Activated CD8-positive, alpha-beta T cell treated with anti-CD3 and anti-CD28 coated beads for 36 hours (primary cell): Measurements from ENCODE around the gene ZNF467. TPM values are rescaled to one million over a fixed set of nuclear protein-coding genes. Genes with fewer than 3 reads are reported as not detected.
A peak's percentile ranks its signal among the peaks of the same experiment; 100 is the strongest.

Experiments
- ATAC-seq: fragments of 200-7000 bp; cut with Tn5 transposase; one replicate; pipeline ENCODE4 v1.10.0; 2021; ENCODE audit warnings: mild to moderate bottlenecking, moderate library complexity
- CTCF ChIA-PET: fragments of 350-600 bp; sonication (Branson Sonifier 250); formaldehyde crosslinking; loops from one replicate; lab custom pipeline; 2021; ENCODE audit warnings: antibody characterized with exemption; lab: Charles Lee
- POLR2A ChIA-PET: fragments of 350-600 bp; sonication (Branson Sonifier 250); formaldehyde crosslinking; loops from one replicate; lab custom pipeline; 2021; ENCODE audit warnings: antibody characterized with exemption; lab: Charles Lee
- DNase-seq: peaks from one replicate; pipeline ENCODE4 v3.0.0-alpha.2; 2020
- H3K27ac Mint-ChIP-seq: one replicate; pipeline ENCODE4 v1.8.0; 2021; ENCODE audit warnings: mild to moderate bottlenecking, mixed read lengths
- H3K27me3 Mint-ChIP-seq: one replicate; pipeline ENCODE4 v1.8.0; 2021; ENCODE audit warnings: mixed read lengths
- H3K36me3 Mint-ChIP-seq: one replicate; pipeline ENCODE4 v1.8.0; 2021; ENCODE audit warnings: low read depth, mixed read lengths
- H3K4me1 Mint-ChIP-seq: one replicate; pipeline ENCODE4 v1.8.0; 2021; ENCODE audit warnings: low read depth, mixed read lengths
- H3K4me3 Mint-ChIP-seq: one replicate; pipeline ENCODE4 v1.8.0; 2021; ENCODE audit warnings: mild to moderate bottlenecking, moderate library complexity, mixed read lengths
- H3K9me3 Mint-ChIP-seq: one replicate; pipeline ENCODE4 v1.8.0; 2021; ENCODE audit warnings: mixed read lengths
- intact Hi-C: fragments of 100-400 bp; cut with micrococcal nuclease; formaldehyde crosslinking; loops from one replicate; pipeline ENCODE4 v1.10.0; 2022
- total RNA-seq, 2 experiments: library from RNA; stranded (reverse); gene quantifications; one replicate each; pipeline ENCODE4 v1.2.3, GENCODE V29; 2021
- TF ChIP-seq, protein P1 (sequence below): fragments of 200-600 bp; IDR thresholded peaks from one replicate; pipeline ENCODE4 v1.8.0; 2022; ENCODE audit warnings: antibody characterized with exemption, mild to moderate bottlenecking

ZNF467 gene
- total RNA-seq, 2 experiments from 2014 or later = 0.09 TPM; not detected in 1

DNA sequence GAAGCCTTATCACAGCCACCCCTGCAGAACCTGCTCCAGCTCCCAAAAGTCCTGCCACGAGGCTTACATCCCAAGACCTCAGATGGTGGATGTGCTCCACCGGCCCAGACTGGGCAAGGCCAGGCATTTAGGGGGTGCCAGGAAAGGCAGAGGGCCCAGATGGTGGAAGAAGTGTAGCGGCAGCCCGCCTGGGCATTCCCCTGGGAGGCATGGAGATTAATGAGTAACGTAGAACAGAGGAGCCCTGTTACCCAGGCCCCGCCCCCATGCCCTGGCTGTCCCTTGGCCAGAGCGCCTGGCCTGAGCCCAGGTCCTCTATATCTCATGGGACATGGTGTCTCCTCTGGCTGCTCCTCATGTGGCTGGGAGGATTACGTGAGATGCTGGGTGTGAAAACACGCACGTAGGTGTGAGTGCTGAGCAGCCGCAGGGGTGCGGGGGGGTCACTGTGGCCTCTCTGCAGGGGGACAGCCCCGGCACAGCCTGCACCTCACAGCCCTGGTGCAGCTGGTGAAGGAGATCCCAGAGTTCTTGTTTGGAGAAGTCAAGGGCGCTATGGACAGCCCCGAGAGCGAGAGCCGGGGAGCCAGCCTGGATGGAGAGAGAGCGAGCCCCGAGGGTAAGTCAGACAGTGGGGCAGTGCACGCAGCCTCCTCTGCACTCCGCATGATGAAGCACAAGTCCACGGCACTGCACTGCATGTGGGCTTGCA lies 52.9 kb downstream of the ZNF467 start:
- TF ChIP-seq, protein P1, sequence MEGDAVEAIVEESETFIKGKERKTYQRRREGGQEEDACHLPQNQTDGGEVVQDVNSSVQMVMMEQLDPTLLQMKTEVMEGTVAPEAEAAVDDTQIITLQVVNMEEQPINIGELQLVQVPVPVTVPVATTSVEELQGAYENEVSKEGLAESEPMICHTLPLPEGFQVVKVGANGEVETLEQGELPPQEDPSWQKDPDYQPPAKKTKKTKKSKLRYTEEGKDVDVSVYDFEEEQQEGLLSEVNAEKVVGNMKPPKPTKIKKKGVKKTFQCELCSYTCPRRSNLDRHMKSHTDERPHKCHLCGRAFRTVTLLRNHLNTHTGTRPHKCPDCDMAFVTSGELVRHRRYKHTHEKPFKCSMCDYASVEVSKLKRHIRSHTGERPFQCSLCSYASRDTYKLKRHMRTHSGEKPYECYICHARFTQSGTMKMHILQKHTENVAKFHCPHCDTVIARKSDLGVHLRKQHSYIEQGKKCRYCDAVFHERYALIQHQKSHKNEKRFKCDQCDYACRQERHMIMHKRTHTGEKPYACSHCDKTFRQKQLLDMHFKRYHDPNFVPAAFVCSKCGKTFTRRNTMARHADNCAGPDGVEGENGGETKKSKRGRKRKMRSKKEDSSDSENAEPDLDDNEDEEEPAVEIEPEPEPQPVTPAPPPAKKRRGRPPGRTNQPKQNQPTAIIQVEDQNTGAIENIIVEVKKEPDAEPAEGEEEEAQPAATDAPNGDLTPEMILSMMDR = no peak
- Mint-ChIP-seq H3K27me3 (no peaks in the 10 kb centered on the region), H3K4me3 (no peak overlapping the region), H3K36me3 (peaks cover 7% of the 10 kb centered on the region), H3K27ac (no peak overlapping the region), H3K9me3 (no peaks in the 10 kb centered on the region), H3K4me1 (peaks cover 33% of the 10 kb centered on the region)
- intact Hi-C loops = no loop called here
- DNase-seq = no peak
- ChIA-PET CTCF (no interaction called here), POLR2A (no interaction called here)
- no peak for ATAC-seq

DNA sequence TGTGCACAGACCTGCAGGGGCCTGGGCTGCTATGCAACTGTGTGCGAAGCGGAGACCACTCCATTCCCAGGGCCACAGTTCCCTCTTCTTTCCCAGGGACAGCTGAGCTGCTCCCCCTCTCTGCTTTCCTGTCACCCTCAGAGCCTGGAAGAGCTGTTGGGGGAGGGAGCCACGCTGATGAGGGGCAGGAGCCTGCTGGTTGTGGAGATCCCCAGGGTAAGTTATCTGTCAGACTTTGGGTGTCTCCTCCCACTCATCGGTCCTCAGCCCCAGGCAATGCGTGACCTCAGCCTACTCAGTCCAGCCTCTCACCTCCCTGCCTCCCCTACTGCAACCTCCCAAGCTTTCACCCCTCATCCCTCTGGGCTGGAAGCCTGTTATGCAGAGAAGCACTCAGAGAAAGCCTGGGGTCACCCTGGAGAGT lies 53.5 kb downstream of the ZNF467 start:
- TF ChIP-seq, protein P1 = no peak
- ATAC-seq (peak; percentile 47), DNase-seq (peak; percentile 25)
- intact Hi-C loops = no loop called here
- CTCF ChIA-PET = no interaction called here
- no peaks in the 10 kb centered on the region for H3K27me3 Mint-ChIP-seq
- no peak overlapping the region for H3K27ac Mint-ChIP-seq
- H3K4me1 Mint-ChIP-seq = peaks cover 37% of the 10 kb centered on the region
- H3K36me3 Mint-ChIP-seq = peaks cover 10% of the 10 kb centered on the region
- POLR2A ChIA-PET = no interaction called here
- no peaks in the 10 kb centered on the region for H3K9me3 Mint-ChIP-seq
- no peak overlapping the region for H3K4me3 Mint-ChIP-seq

DNA sequence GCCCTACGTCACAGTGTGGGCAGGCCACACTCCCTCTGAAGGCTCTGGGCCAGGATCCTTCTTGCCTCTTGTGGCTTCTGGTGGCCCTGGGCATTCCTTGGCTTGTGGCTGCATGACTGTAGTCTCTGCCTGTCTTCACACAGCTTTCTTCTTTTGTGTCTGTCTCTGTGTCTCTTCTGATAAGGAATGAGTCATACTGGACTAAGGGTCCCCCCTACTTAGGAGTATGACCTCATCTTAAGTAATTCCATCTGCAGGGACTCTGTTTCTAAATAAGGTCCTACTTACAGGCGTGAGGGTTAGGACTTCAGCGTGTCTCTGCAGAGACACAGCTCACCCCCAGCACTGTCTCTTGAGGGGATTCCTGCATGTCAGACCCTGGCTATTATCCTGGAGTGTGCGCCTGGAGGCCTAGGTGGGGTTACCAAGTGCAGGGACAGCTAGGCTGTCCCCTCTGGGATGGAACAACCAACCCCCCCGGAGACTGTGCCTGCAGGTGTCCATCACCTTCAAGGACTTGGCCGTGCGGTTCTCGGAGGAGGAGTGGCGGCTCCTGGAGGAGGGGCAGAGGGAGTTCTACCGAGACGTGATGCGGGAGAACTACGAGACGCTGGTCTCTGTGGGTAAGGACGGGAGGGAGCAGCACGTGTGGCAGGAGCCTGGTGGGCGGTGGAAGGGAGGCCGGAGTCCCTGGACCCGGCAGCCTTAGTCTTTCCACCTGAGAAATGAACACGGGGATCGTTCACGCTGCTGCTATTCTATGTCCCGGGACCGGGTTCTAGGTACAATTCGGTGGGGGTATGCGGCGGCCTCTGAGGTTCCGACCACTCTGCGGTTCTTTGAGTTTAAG lies 54.1 kb downstream of the ZNF467 start:
- no peak overlapping the region for H3K27ac Mint-ChIP-seq
- H3K4me3 Mint-ChIP-seq = no peak overlapping the region
- ChIA-PET POLR2A (interaction anchor here (1.2 kb wide), 1 partner anchor 21 kb away, joined by 3 read pairs; no protein-coding TSS in a partner anchor), CTCF (no interaction called here)
- no peaks in the 10 kb centered on the region for H3K27me3 Mint-ChIP-seq
- peaks cover 10% of the 10 kb centered on the region for H3K36me3 Mint-ChIP-seq
- no peak for DNase-seq
- H3K4me1 Mint-ChIP-seq = peaks cover 37% of the 10 kb centered on the region
- no peaks in the 10 kb centered on the region for H3K9me3 Mint-ChIP-seq
- intact Hi-C loops = no loop called here
- no peak for ATAC-seq
- TF ChIP-seq, protein P1 = no peak

DNA sequence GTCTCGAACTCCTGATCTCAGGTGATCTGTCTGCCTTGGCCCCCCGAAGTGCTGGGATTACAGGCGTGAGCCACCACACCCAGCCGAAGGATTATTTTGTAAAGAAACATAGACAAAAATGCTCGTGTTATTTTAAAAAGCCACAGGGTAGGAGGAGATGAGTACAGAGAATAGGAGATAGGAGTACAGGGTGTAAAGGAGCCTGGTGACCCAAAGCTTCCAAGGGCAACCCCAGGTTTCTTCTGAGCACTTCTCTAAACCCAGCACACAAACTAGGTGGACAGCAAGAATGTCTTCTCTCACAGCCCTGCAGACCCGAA lies 54.7 kb downstream of the ZNF467 start:
- ChIA-PET CTCF (no interaction called here), POLR2A (interaction anchor here (1.2 kb wide), 1 partner anchor 21 kb away, joined by 3 read pairs; no protein-coding TSS in a partner anchor)
- Mint-ChIP-seq H3K36me3 (peaks cover 10% of the 10 kb centered on the region), H3K9me3 (no peaks in the 10 kb centered on the region), H3K27me3 (no peaks in the 10 kb centered on the region), H3K4me1 (peaks cover 37% of the 10 kb centered on the region), H3K27ac (no peak overlapping the region), H3K4me3 (no peak overlapping the region)
- intact Hi-C loops = no loop called here
- DNase-seq = no peak
- ATAC-seq = no peak
- TF ChIP-seq, protein P1 = no peak

DNA sequence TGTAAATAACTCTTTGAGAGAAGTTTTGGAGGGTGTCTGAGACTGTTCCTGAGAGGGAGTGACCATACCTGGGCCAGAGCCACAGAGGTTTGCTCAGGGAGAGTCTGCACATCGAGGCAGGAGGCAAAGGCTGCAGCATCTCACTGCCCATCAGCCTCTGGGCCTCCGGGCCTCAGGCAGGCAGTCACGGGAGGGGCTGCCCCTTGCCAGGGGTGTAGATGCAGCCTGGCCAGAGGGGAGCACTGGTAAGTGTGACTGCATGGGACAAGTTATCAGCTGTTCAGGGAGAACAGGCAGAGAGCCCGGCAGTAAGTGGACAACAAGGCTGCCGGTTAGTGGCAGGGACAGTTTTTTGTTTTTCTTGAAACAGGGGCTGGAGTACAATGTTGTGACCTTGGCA lies 55.9 kb downstream of the ZNF467 start:
- H3K27me3 Mint-ChIP-seq = no peaks in the 10 kb centered on the region
- peaks cover 8% of the 10 kb centered on the region for H3K36me3 Mint-ChIP-seq
- H3K4me3 Mint-ChIP-seq = no peak overlapping the region
- peaks cover 37% of the 10 kb centered on the region for H3K4me1 Mint-ChIP-seq
- H3K27ac Mint-ChIP-seq = no peak overlapping the region
- ATAC-seq (no peak), DNase-seq (no peak)
- ChIA-PET POLR2A (no interaction called here), CTCF (interaction anchor here (1.4 kb wide), 1 partner anchor 54 kb away, joined by 4 read pairs; no protein-coding TSS in a partner anchor)
- TF ChIP-seq, protein P1 = no peak
- intact Hi-C loops = no loop called here
- H3K9me3 Mint-ChIP-seq = no peaks in the 10 kb centered on the region
